ENCODE measurements around the gene LRIG1.

GRCh38 chr3:66403323-66403990 lies 97.4 kb downstream of the LRIG1 start:
- TF ChIP-seq SIN3A (IDR thresholded peaks at IDR 0.05; ENCODE audit: borderline replicate concordance, insufficient read depth, low read depth, low read length) (no peak), CTCF (IDR thresholded peaks at IDR 0.05) (no peak), POLR2AphosphoS5 (IDR thresholded peaks at IDR 0.05; ENCODE audit: low read depth, low read length) (no peak), REST (IDR thresholded peaks at IDR 0.05; ENCODE audit: insufficient read depth in 1 of 2, low read depth in 2 of 2, low read length in 1 of 2) (no peak), TCF7L2 (IDR thresholded peaks at IDR 0.05; ENCODE audit: low read depth, low read length) (no peak)

All from Panc1 (cell line).